ENCODE measurements around the gene DOC2B. TPM values are rescaled to one million over a fixed set of nuclear protein-coding genes. Genes with fewer than 3 reads are reported as not detected.

Gene DOC2B
- total and polyA plus RNA-seq, 2 of the 13 experiments (the other 11 are each of a cell fraction or from before 2014, with no cell fraction given) = 0.09 to 0.22 TPM

GRCh38 chr17:193841-194806 lies 12.7 kb upstream of the DOC2B start (continued):
- TF ChIP-seq ZNF557 (CRISPR knock-in tag; IDR thresholded peaks at IDR 0.05) (no peak), MED1 (CRISPR knock-in tag; IDR thresholded peaks at IDR 0.05) (0 out of 2 replicates have a peak, but pooled peaks have one; percentile 29), ZNF333 (CRISPR knock-in tag; IDR thresholded peaks at IDR 0.05; ENCODE audit: borderline replicate concordance) (0 out of 2 replicates have a peak, but pooled peaks have one; percentile 10), NR2C2 (CRISPR knock-in tag; IDR thresholded peaks at IDR 0.05; ENCODE audit: borderline replicate concordance) (0 out of 2 replicates have a peak, but pooled peaks have one; percentile 20), NKX3-1 (CRISPR knock-in tag; IDR thresholded peaks at IDR 0.05) (no peak), ELK4 (CRISPR knock-in tag; IDR thresholded peaks at IDR 0.05; ENCODE audit: borderline replicate concordance) (no peak), THAP9 (CRISPR knock-in tag; IDR thresholded peaks at IDR 0.05; ENCODE audit: borderline replicate concordance) (peak; percentile 66), ZNF296 (CRISPR knock-in tag; conservative IDR thresholded peaks at IDR 0.05) (no peak; the same call in 1 of the 2 replicates), ZNF292 (CRISPR knock-in tag; IDR thresholded peaks at IDR 0.05; ENCODE audit: borderline replicate concordance, low read depth) (no peak), BHLHE40 (IDR thresholded peaks at IDR 0.05; ENCODE audit: low read length) (no peak)
- TF ChIP-seq, protein P1, sequence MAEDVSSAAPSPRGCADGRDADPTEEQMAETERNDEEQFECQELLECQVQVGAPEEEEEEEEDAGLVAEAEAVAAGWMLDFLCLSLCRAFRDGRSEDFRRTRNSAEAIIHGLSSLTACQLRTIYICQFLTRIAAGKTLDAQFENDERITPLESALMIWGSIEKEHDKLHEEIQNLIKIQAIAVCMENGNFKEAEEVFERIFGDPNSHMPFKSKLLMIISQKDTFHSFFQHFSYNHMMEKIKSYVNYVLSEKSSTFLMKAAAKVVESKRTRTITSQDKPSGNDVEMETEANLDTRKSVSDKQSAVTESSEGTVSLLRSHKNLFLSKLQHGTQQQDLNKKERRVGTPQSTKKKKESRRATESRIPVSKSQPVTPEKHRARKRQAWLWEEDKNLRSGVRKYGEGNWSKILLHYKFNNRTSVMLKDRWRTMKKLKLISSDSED (CRISPR knock-in tag; IDR thresholded peaks at IDR 0.05) = no peak
- TF ChIP-seq, protein P2, sequence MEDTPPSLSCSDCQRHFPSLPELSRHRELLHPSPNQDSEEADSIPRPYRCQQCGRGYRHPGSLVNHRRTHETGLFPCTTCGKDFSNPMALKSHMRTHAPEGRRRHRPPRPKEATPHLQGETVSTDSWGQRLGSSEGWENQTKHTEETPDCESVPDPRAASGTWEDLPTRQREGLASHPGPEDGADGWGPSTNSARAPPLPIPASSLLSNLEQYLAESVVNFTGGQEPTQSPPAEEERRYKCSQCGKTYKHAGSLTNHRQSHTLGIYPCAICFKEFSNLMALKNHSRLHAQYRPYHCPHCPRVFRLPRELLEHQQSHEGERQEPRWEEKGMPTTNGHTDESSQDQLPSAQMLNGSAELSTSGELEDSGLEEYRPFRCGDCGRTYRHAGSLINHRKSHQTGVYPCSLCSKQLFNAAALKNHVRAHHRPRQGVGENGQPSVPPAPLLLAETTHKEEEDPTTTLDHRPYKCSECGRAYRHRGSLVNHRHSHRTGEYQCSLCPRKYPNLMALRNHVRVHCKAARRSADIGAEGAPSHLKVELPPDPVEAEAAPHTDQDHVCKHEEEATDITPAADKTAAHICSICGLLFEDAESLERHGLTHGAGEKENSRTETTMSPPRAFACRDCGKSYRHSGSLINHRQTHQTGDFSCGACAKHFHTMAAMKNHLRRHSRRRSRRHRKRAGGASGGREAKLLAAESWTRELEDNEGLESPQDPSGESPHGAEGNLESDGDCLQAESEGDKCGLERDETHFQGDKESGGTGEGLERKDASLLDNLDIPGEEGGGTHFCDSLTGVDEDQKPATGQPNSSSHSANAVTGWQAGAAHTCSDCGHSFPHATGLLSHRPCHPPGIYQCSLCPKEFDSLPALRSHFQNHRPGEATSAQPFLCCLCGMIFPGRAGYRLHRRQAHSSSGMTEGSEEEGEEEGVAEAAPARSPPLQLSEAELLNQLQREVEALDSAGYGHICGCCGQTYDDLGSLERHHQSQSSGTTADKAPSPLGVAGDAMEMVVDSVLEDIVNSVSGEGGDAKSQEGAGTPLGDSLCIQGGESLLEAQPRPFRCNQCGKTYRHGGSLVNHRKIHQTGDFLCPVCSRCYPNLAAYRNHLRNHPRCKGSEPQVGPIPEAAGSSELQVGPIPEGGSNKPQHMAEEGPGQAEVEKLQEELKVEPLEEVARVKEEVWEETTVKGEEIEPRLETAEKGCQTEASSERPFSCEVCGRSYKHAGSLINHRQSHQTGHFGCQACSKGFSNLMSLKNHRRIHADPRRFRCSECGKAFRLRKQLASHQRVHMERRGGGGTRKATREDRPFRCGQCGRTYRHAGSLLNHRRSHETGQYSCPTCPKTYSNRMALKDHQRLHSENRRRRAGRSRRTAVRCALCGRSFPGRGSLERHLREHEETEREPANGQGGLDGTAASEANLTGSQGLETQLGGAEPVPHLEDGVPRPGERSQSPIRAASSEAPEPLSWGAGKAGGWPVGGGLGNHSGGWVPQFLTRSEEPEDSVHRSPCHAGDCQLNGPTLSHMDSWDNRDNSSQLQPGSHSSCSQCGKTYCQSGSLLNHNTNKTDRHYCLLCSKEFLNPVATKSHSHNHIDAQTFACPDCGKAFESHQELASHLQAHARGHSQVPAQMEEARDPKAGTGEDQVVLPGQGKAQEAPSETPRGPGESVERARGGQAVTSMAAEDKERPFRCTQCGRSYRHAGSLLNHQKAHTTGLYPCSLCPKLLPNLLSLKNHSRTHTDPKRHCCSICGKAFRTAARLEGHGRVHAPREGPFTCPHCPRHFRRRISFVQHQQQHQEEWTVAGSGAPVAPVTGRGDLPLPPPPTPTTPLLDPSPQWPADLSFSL (CRISPR knock-in tag; IDR thresholded peaks at IDR 0.05) = no peak

All from HepG2 (cell line).